Transverse colon (tissue), 4 donors: ENCODE data around the gene ZBTB16. TPM values are rescaled to one million over a fixed set of nuclear protein-coding genes. Genes with fewer than 3 reads are reported as not detected.

Experiments used
- DNase-seq: peaks from one replicate; pipeline ENCODE4 v3.0.0-alpha.2; 2019
- H3K27ac ChIP-seq, 4 donors: fragments of 200-600 bp; sonication (generic); 2 replicates each; pipeline ENCODE4 v1.5.1; 2016 to 2018; ENCODE audit warnings: inconsistent platforms in 4 of 4
- H3K27me3 ChIP-seq: fragments of 200-600 bp; sonication (generic); 2 replicates; pipeline ENCODE4 v1.5.1; 2017; ENCODE audit warnings: inconsistent platforms
- H3K36me3 ChIP-seq, 4 donors: fragments of 200-600 bp; sonication (generic); 2 replicates each; pipeline ENCODE4 v1.5.1; 2017 to 2019; ENCODE audit warnings: inconsistent platforms in 4 of 4
- H3K4me1 ChIP-seq, 4 donors: fragments of 200-600 bp; sonication (generic); 2 replicates each; pipeline ENCODE4 v1.5.1; 2017 to 2020; ENCODE audit warnings: inconsistent platforms in 4 of 4
- H3K4me3 ChIP-seq, 4 donors: fragments of 200-600 bp; sonication (generic); 1 replicate in 1 of 4; 2 replicates in 3 of 4; pipeline versions ENCODE4 v1.5.1 to v1.6.1; 2017 to 2019; ENCODE audit warnings: inconsistent platforms in 4 of 4
- H3K9me3 ChIP-seq, 2 donors: fragments of 200-600 bp; sonication (generic); 2 replicates each; pipeline ENCODE4 v1.5.1; 2017 to 2019; ENCODE audit warnings: inconsistent platforms in 2 of 2
- CTCF ChIP-seq, 5 experiments: fragments of 200-600 bp in 3 of 5; fragments of 450-650 bp in 2 of 5; sonication (generic) in 3 of 5; IDR thresholded peaks; 1 replicate in 2 of 5; 2 replicates in 3 of 5; pipeline ENCODE4 v1.5.1; 2016 to 2017; ENCODE audit warnings: antibody characterized with exemption in 5 of 5, inconsistent platforms in 3 of 5, mild to moderate bottlenecking in 2 of 5, moderate library complexity in 1 of 5
- EP300 ChIP-seq: sonication (generic); formaldehyde crosslinking; IDR thresholded peaks from one replicate; pipeline ENCODE4 v1.6.1; 2017; ENCODE audit warnings: antibody characterized with exemption, low read depth
- POLR2A ChIP-seq: fragments of 450-650 bp; IDR thresholded peaks from one replicate; pipeline ENCODE4 v1.6.1; 2016; ENCODE audit warnings: antibody characterized with exemption, mild to moderate bottlenecking, moderate library complexity
- POLR2AphosphoS5 ChIP-seq, 3 donors: sonication (generic); formaldehyde crosslinking; IDR thresholded peaks; one replicate each; pipeline ENCODE4 v1.6.1; 2016; ENCODE audit warnings: antibody characterized with exemption in 3 of 3
- WGBS, 2 donors: methylation state at CpG; one replicate each; pipeline ENCODE4 v1.1.5; 2018; ENCODE audit warnings: low coverage in 1 of 2; 5-methylcytosine and 5-hydroxymethylcytosine counted together
- in situ Hi-C, 4 donors: fragments of 200-750 bp; cut with MboI; loops; one replicate each; pipeline versions ENCODE4 v1.15.0 to v1.15.1; 2017; ENCODE audit warnings: low sequenced_read_pairs in 3 of 4, low pct_ligation_motif_present in 1 of 4, low pct_unique_long_range_greater_than_20kb in 1 of 4
- intact Hi-C: fragments of 100-400 bp; cut with DNase I; formaldehyde crosslinking; loops from one replicate; pipeline ENCODE4 v1.15.1; 2023; ENCODE audit warnings: low total_unique reads
- total RNA-seq, 4 donors: library from RNA; depleted of rRNA; stranded (reverse); fragments of >200 nt; gene quantifications; one replicate each; pipeline ENCODE4 v1.1.0, GENCODE V29; 2016

The ZBTB16 gene
- total RNA-seq: 100 to 1,000 TPM; 108 to 271 (median 155) TPM

DNA sequence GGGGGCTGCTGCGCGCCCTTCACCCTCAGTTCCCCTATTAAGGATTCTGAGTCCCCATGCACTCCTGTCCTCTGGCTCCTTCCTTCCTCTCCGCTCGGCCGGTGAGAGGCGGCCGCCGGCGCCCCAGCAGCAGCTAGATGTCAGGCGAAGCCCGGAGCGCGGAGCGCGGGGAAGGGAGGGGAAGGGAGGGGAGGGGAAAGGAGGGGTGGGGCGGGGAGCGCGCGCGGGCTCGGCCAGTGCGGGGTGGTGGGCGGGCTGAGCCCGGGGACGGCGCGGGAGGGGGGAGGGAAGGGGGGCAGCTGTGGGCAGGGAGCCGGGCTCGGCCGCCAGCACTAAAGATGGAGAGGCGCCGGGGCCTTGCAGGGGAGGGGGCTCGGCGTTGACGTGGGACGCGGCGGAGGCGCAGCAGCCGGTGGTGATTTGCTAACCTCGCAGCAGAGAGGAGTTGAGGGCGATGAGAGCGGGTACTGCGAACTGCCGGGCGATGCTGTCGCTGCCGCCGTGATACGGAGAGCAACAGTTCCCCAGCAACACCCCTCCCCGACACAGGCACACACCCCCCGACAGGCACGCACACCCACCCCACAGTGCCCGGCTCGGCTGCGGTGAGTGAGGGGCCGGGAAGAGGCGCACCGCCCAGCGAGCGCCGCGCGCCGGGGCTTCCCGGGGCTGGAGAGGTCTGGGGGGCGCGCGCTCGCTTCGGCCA, at the start of gene ZBTB16:
TSS of gene ZBTB16 (plus strand) at position 434 of the 706 bp plus-strand sequence. CDS start 3,590 bp downstream, outside the sequence.
- TF ChIP-seq EP300 (peak; percentile 38), POLR2A (peak; percentile 85), CTCF (IDR thresholded peaks at IDR 0.05) (peak in 3 of 5 experiments; percentile 19 to 38 (median 25)), POLR2AphosphoS5 (IDR thresholded peaks at IDR 0.05) (peak; percentile 85 to 93 (median 91))
- Histone ChIP-seq H3K4me3 (peak within 1 kb of the TSS; percentile 71 to 96 (median 86)), H3K4me1 (peaks cover 6 to 37% (median 31%) of the 10 kb centered on the region in 4 donors), H3K36me3 (peaks cover 0 to 14% (median 6%) of the 10 kb centered on the region in 4 donors), H3K27ac (peak within 1 kb of the TSS; percentile 92 to 97 (median 96)), H3K9me3 (no peaks in the 10 kb centered on the region), H3K27me3 (peaks cover 12% of the 10 kb centered on the region)
- WGBS, 2 donors: 3% methylated on average over 2 of the region's 71 CpGs; no CpG with 5 or more reads in 1 of the 2 donors
- in situ Hi-C loops (no loop called here), intact Hi-C loops (loop anchor here (5.0 kb wide), 1 partner anchor 198 kb away; no protein-coding TSS in a partner anchor)
- DNase-seq: peak; percentile 88

DNA sequence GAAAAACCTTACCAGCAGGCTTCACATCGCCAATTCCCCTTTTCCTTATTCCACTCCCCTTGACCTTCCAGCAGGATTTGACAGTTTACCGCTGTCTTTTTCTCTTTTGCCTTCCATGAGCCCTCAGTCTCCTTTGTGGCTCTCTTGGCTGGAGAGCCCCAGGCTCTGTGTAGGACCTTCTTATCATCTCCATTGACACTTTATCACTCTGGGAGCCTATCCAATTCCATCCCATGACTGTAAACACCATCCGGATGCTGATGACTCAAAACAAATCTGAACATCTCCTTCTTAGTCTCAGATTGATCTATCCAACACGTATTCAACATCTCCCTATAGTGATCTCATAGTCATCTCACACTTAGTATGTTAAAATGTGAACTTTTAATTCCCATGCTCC, 48.6 kb upstream of the ZBTB16 start:
- no peaks in the 10 kb centered on the region for H3K9me3 ChIP-seq
- H3K27me3 ChIP-seq: no peaks in the 10 kb centered on the region
- intact Hi-C loops: no loop called here
- no peaks in the 10 kb centered on the region for H3K4me1 ChIP-seq
- TF ChIP-seq EP300 (no peak), CTCF (IDR thresholded peaks at IDR 0.05) (no peak), POLR2AphosphoS5 (IDR thresholded peaks at IDR 0.05) (no peak), POLR2A (no peak)
- H3K27ac ChIP-seq: no peak overlapping the region
- no peak overlapping the region for H3K4me3 ChIP-seq
- 59 to 68% methylated on average over 4 of the region's 4 CpGs for WGBS, 2 donors
- no peaks in the 10 kb centered on the region for H3K36me3 ChIP-seq
- in situ Hi-C loops: no loop called here
- no peak for DNase-seq

DNA sequence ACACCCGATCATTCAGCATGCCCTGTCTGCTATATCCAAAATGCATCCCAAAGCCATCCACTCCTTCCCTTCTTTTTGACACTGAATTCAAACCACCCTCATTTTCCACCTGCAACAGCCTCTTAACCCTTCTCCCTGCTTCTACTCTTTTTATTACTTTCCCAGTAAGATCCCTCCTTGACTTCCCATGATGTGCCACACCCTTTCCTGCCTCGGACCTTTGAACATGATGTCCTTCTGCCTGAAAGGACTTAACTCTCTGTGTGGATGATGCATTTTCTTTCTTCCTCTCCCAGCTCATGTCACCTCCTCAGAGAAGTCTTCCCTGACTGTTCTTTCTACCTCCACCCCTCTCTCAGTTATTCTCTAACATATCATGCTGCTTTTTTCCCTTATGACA, 48.1 kb upstream of the ZBTB16 start:
- Histone ChIP-seq H3K36me3 (no peaks in the 10 kb centered on the region), H3K27ac (no peak overlapping the region), H3K9me3 (no peaks in the 10 kb centered on the region), H3K4me1 (no peaks in the 10 kb centered on the region), H3K27me3 (no peaks in the 10 kb centered on the region), H3K4me3 (no peak overlapping the region)
- WGBS, 2 donors: 41 to 42% methylated on average over 2 of the region's 2 CpGs
- in situ Hi-C loops: no loop called here
- DNase-seq: no peak
- intact Hi-C loops: no loop called here
- no peak for TF ChIP-seq POLR2AphosphoS5 (IDR thresholded peaks at IDR 0.05)
- TF ChIP-seq POLR2A: no peak
- no peak for TF ChIP-seq CTCF (IDR thresholded peaks at IDR 0.05)
- no peak for TF ChIP-seq EP300

- no peak for DNase-seq
- no peaks in the 10 kb centered on the region for H3K9me3 ChIP-seq
- no peaks in the 10 kb centered on the region for H3K36me3 ChIP-seq
- H3K4me1 ChIP-seq: no peaks in the 10 kb centered on the region
- H3K27me3 ChIP-seq: no peaks in the 10 kb centered on the region
- TF ChIP-seq POLR2A: no peak
- TF ChIP-seq CTCF (IDR thresholded peaks at IDR 0.05): no peak
- no peak for TF ChIP-seq EP300
- TF ChIP-seq POLR2AphosphoS5 (IDR thresholded peaks at IDR 0.05): no peak
- WGBS, 2 donors: 54% methylated on average over 6 of the region's 6 CpGs; no CpG with 5 or more reads in 1 of the 2 donors
- no peak overlapping the region for H3K4me3 ChIP-seq
- no peak overlapping the region for H3K27ac ChIP-seq
- in situ Hi-C loops (no loop called here), intact Hi-C loops (no loop called here)
These were observed 44.4 kb upstream of the ZBTB16 start for GRCh38 chr11:114015117-114015516.
